HG03108 (cell line): ENCODE data around the gene GOT1.

Experiments
- ATAC-seq: cut with Tn5 transposase; IDR thresholded peaks from one replicate; pipeline ENCODE4 v1.9.1; 2021; ENCODE audit warnings: moderate library complexity; ENCODE audit not compliant: unreplicated experiment

GOT1 gene

DNA sequence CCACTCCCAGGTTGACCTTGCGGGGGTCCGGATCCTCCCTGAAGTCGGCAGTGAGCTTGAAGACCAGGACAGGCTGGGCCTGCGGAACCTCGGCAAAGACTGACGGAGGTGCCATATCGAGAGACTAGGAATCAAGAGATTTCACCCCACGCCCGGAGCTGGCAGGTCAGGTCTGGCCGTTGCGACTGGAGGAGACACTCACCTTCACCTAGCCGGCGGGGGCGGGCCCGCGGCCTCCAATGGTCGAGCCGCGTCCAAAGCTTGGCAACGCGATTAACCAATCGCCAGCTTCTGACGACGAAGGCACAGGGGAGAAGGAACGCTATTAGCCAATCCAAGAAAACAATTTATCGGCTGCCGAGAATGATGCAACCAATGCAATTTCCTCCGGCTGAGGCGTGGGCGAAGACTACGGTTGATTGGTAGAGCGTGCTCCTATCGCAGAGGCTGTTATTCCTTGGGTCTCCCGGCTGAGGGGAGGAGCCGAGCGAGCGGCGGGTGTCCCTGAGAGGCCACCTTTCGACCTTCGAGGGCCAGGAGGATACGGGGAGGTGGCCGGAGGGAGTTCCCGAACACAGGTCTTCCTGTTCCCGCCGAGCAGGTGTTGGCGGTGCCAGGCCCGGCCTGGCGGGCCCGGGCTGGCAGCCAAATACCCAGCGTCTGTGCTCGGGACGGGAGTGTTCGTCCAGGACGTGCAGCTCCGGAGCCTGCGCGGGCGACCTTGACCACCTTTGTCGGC, at the start of gene GOT1:
Gene GOT1, minus strand, starts transcription at position 174 of the 739 bp plus-strand sequence. Its CDS starts 59 bp downstream, at position 115.
- ATAC-seq, result peak; percentile 95

- no peak for ATAC-seq
Observed at GRCh38 chr10:99470327-99470726, 39.9 kb upstream of the GOT1 start.

DNA sequence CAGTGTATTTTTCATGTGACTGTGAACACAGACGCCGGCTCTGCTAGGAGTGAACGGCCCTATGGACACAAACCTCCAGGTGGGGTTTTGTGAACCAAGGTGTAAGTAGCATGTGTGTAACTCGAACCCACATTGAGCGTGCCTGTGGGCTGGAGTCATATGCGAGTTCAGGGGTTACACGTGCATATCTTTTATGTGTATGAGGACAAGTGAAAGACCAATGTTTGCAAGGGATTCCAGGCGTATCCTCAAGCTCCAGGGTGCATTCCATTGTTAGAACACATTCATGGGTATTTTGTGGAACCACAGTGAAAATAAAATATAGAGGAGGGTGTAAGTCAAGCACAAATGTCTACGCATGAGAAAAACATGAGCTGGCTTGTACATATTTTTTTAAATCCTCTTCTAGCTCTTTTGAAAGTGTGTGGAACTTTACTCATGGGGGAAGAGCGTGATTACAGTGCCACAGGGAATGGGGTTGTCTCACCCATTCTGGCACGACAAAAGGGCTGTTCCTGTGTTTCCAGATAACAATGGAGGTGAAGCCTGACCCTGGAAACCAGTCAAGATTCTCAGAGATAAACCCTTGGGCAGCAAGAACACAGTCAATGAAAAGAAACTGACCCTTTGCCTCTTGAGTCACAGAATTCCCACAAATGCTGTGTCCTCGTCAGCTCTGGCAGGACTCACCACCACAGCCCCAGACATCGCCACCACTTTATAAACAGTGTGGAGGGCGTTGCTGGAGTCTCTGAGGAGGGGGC, 37.0 kb upstream of the GOT1 start:
- ATAC-seq, result no peak

- no peak for ATAC-seq
Observed at GRCh38 chr10:99466632-99467223, 36.3 kb upstream of the GOT1 start.

GRCh38 chr10:99461230-99461629, 30.8 kb upstream of the GOT1 start:
- ATAC-seq, result no peak

GRCh38 chr10:99460070-99460469, 29.6 kb upstream of the GOT1 start:
- no peak for ATAC-seq

- ATAC-seq, result no peak
Observed at GRCh38 chr10:99459217-99459616, 28.8 kb upstream of the GOT1 start.

DNA sequence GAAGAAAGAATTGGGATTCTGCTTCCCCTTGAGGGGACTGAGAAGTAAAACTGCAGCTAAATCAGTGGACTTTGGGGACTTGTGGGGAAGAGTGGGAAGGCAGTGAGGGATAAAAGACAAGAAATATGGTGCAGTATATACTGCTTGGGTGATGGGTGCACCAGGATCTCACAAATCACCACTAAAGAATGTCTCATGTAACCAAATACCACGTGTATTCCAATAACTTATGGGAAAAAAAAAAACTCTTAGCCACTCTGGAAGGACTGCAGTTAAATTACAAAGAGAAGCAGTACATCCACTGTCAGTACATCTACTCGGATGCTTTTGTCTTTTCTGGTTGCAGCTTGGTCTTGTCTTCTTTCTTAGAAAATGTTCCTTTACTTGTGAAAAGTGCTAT, 27.4 kb upstream of the GOT1 start:
- ATAC-seq, result no peak

DNA sequence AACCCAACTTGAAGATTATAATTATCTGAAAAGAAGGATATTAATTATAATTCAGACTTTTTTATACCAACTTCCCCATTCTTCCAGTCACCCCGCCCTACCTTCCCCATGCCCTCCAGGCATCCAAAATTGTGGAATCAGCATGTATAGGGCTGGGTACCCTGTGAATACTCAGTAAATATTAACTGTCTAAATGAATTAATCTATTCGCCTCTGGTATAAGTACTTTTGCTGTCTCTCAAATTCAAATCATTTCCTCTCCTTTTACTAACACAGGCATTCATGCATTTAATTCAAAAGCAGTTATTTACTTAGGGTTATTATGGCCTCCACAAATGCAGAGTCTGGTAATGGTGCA, 26.5 kb upstream of the GOT1 start:
- ATAC-seq, result no peak

- no peak for ATAC-seq
Observed at GRCh38 chr10:99456207-99456930, 25.9 kb upstream of the GOT1 start.

GRCh38 chr10:99451981-99452380, 21.6 kb upstream of the GOT1 start:
- no peak for ATAC-seq

GRCh38 chr10:99451499-99451788, 21.0 kb upstream of the GOT1 start:
- ATAC-seq, result no peak

DNA sequence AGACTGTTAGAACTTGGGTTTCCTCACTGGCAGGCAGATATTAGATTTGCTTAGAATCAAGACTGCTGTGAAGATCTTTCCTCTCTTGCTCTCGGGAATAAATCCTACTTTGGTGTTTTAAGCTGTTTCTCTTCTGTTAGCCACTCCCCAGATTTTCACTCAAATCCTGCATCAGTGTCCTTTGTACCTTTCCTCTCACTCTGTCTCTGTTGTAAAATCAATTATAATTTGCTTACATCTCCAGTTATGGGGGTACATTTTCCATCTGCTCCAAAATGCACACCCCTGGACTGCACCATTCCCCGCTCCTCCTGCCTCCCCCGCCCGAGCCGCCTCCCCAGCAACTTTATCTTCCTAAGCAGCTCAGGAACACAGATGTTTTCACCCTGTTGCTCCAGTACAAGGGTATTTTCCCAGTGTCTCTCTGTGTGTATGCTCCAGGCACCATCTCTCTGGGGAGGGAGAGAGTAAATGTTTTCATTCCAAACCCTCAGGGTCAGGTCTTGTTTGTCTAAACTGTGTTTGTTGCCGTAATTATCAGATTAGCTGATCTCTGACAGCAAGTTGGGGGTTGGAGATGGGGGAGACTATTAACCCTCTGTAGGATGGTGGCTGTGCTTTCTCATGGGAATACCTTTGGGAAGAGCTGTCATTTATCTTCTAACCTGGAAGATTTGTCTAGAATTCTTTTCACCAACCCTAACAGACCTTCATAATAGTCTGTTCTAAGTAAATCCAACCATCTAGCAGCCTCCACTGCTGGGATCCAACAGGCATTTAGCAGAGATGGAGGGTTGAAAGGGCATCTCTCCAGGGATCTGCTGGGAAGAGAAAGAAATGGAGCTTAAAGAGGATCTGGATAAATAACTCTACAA, 20.4 kb upstream of the GOT1 start:
- no peak for ATAC-seq

GRCh38 chr10:99450156-99450555, 19.7 kb upstream of the GOT1 start:
- ATAC-seq, result no peak

- ATAC-seq, result no peak
Observed at GRCh38 chr10:99449023-99449422, 18.6 kb upstream of the GOT1 start.

DNA sequence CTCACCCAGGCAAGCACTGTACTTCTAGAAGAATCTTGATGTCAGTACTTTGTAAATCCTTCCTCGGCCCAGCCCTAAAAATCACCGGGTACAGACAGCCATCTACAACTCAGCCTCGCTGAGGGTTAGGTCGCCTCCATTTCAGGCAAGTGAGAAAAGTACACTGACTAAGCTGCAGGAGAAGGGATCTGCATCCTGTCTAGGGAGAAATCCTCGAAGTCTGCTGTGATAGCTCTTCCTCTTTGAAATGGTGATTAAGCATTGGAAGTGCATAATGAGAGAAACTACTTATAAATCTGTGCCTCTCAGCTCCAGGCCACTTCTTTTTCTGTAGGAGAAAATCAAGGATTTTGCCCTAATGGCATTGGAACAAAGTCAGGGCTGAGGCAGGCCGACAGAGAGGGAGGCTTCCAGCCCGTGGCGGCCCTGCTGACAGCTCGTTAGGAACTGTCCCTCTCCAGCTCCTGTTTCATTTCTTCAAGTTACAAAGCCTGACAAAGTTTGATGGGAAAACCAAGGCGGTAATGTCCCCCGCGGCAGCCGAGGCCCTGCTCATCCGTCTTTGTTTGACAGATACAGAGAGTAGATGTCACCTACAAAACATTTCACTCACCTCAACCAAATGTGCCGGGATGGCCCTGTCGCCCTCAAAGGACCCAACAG, 14.1 kb upstream of the GOT1 start:
- no peak for ATAC-seq

GRCh38 chr10:99443500-99443899, 13.1 kb upstream of the GOT1 start:
- ATAC-seq, result no peak

GRCh38 chr10:99442394-99442793, 12.0 kb upstream of the GOT1 start:
- no peak for ATAC-seq

DNA sequence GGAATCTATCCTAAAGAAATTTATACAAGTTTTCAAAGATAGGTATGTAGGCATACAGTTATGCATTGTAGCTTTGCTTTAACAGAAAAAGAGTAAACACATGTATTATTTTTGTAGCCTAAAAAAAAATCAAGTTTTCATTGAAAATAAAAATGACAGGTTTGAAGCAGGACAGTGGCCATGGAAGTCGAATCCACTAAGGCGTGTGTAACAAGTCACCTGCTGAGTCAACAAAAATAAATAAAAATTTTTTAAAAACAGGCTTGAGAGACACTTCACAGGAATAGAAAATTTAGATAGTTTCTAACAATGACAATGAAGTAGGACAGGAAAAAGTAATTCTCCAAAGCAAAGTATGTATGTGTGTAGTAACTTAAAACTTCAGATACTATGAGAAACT, 8.5 kb upstream of the GOT1 start:
- ATAC-seq, result no peak

DNA sequence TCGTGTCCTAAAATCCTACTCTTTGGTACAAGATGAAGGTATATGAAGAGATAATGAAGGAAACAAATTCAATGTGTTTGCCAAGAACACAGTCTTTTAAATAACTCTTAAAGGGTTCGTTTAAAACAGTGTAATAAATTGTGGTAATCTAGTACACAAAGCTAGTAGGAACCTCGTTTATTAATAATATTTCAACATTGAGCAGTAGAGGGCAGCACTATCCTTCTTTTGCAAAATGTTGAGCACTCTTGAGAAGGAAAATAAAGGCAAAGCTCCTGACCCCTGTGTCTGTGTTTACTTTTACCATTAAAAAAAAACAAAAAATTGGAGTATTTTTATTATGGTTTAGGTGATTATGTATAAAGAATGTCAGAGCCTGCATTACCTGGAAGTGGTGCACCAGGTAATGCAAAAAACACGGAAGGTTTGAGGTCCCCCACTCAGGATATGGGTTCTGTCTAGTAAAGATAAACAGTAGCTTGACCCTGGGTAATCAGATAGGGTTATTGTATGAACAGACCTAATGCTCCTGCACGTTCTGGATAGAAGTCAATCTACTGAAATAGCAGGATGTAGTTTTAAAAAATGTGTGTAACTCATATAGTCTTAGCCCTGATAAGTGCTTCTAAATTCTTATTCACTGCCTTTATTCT, 5.7 kb upstream of the GOT1 start:
- ATAC-seq, result no peak
